RWPE1 (cell line): ENCODE measurements around the gene ZCCHC24.

Source experiments
- CTCF ChIA-PET: fragments of 350-600 bp; sonication (Branson Sonifier 250); formaldehyde crosslinking; extraction: SDS; loops from one replicate; lab custom pipeline; 2021; lab: Yijun Ruan, JAX
- POLR2A ChIA-PET: fragments of 400-600 bp; formaldehyde crosslinking; extraction: SDS; loops from one replicate; lab custom pipeline; 2020; ENCODE audit warnings: antibody characterized with exemption; ENCODE audit not compliant: low non-redundant PET; lab: Yijun Ruan, JAX
- DNase-seq: peaks from one replicate; pipeline ENCODE4 v3.0.0; 2012; ENCODE audit warnings: low spot score
- H3K27ac ChIP-seq: fragments of 450-650 bp; 2 replicates; pipeline ENCODE4 v1.5.1; 2017
- TF ChIP-seq, protein P1 (sequence below): fragments of 450-650 bp; conservative IDR thresholded peaks from 2 replicates; pipeline ENCODE4 v1.5.1; 2017; ENCODE audit warnings: low read depth, mild to moderate bottlenecking

The ZCCHC24 gene

DNA sequence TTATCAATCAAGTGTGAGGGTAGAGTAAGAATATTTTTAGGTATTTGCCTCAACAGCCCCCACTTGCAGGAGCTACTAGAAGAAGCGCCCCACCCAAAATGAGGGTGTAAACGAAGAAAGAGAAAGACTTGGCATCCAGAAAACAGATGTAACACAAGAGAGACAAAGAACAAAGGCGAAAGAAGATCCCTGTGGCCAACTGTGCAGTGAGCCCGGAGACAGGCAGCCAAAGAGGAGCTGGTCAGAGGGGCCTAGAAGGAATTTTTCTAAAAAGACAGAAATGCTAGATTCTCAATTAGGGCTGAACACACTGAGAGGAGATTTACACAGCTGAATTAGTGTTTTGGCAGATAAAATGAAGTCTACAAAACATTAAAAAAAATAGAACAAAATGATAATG, 37.3 kb upstream of the ZCCHC24 start:
- H3K27ac ChIP-seq: no peak overlapping the region
- ChIA-PET POLR2A (no interaction called here), CTCF (interaction anchor here (0.5 kb wide), 1 partner anchor 76 kb away, joined by 5 read pairs; no protein-coding TSS in a partner anchor)
- TF ChIP-seq, protein P1, sequence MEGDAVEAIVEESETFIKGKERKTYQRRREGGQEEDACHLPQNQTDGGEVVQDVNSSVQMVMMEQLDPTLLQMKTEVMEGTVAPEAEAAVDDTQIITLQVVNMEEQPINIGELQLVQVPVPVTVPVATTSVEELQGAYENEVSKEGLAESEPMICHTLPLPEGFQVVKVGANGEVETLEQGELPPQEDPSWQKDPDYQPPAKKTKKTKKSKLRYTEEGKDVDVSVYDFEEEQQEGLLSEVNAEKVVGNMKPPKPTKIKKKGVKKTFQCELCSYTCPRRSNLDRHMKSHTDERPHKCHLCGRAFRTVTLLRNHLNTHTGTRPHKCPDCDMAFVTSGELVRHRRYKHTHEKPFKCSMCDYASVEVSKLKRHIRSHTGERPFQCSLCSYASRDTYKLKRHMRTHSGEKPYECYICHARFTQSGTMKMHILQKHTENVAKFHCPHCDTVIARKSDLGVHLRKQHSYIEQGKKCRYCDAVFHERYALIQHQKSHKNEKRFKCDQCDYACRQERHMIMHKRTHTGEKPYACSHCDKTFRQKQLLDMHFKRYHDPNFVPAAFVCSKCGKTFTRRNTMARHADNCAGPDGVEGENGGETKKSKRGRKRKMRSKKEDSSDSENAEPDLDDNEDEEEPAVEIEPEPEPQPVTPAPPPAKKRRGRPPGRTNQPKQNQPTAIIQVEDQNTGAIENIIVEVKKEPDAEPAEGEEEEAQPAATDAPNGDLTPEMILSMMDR: no peak
- DNase-seq: no peak

DNA sequence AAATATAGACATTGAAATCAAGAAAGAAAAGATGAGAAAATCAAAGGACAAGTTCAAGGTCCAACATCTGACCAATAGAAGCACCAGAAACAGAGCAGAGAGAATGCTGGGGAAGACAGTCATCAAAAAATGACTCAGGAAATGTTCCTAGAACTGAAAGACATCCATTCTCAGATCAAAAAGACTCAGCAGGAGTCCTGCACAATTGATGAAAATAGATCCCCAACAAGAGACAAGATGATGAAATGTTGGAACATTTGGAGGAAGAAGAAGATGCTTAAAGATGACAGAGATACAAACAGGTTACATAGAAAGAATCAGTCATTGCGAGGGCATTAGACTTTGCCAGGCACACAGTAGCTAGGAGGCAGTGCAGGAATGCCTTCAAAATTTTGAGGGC, 36.9 kb upstream of the ZCCHC24 start:
- TF ChIP-seq, protein P1: no peak
- ChIA-PET POLR2A (no interaction called here), CTCF (no interaction called here)
- H3K27ac ChIP-seq: no peak overlapping the region
- DNase-seq: no peak

DNA sequence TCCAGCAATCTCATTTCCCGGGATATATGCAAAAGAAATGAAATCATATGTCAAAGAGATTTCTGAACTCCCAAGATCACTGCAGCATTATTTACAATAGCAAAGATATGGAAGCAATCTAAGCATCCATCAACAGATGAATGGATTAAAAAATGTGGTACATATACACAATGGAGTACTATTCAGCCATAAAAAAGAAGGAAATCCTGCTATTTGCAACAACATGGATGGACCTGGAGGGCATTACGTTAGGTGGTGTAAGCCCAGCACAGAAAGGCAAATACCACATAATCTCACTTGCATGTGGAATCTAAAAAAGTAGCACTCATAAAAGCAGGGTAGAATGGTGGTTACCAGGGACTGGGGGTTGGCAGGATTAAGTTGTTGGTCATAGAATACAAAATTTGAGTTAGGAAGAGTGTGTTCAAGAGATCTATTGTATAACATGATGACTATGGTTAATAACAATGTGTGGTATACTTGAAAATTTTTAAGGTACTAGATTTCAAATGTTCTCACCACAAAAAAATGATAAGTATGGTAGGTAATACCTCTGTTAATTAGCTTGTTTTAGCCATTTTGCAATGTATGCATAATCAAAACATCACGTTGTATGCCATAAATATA, 34.0 kb upstream of the ZCCHC24 start:
- POLR2A ChIA-PET: no interaction called here
- CTCF ChIA-PET: interaction anchor here (1.0 kb wide), 1 partner anchor 105 kb away, joined by 3 read pairs; no protein-coding TSS in a partner anchor
- H3K27ac ChIP-seq: no peak overlapping the region
- no peak for DNase-seq
- TF ChIP-seq, protein P1: no peak

DNA sequence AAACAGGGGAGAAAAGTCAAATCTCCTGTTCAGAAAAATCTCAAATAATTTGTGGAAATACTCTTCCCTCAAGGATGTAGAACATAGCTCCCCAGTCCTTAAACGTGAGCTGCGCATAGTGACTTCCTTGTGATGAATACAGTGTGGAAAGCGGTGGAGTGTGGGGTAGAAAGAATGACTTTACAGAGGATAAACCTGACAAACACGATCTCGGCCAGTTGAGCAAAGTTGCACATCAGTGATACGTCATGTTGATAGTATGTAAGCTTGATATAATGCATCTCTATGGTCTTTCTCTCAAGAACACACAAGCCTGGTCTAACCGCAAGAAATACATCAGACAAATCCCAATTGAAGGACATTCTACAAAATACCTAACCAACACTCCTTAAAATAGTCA, 32.0 kb upstream of the ZCCHC24 start:
- no peak for DNase-seq
- TF ChIP-seq, protein P1: no peak
- ChIA-PET CTCF (interaction anchor here (0.6 to 2.8 kb wide), 3 partner anchors 10 to 726 kb away, joined by 3 to 7 read pairs (median 7); no protein-coding TSS in a partner anchor), POLR2A (no interaction called here)
- H3K27ac ChIP-seq: no peak overlapping the region

DNA sequence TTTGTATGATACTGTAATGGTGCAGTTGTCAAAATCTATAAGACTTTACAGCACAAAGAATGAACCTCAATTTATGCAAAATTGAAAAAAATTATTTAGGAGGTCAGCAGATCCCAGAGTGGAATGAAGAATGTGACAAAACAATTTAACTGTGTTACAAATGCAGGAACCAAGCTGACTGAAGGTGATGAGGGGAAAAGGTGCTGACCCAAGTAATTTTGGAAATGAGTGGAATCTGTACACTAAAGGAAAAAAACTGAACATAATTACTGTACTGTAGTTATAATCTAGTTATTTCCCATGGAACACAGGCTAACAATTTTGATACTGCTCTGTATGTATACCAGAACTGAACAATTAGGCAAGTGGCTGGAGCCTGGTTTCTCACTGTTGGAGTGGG, 31.2 kb upstream of the ZCCHC24 start:
- TF ChIP-seq, protein P1: no peak
- CTCF ChIA-PET: interaction anchor here (0.7 to 2.8 kb wide), 3 partner anchors 9 to 102 kb away, joined by 3 to 7 read pairs (median 4); no protein-coding TSS in a partner anchor
- no peak overlapping the region for H3K27ac ChIP-seq
- POLR2A ChIA-PET: no interaction called here
- DNase-seq: no peak

DNA sequence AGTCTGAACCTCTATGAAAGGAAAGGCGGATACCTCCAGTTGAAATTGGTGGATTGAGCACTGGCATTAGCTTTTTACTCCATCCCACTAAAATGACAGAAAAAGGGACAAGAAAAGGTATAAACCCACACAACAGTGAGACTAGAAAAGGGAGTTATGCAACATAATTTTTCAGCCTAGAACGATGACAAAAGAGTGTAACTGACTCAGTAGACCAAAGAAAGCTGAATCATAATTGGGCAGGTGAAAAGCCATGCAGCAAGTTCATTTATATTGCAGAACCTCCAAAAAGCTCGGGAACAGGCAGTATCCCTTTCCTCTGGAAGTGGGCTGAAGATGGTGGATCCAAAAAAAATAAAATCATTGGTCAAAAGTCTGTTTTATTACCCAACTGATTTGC, 30.5 kb upstream of the ZCCHC24 start:
- ChIA-PET CTCF (interaction anchor here (1.3 to 2.8 kb wide), 2 partner anchors 8 to 101 kb away, joined by 3 to 7 read pairs; no protein-coding TSS in a partner anchor), POLR2A (no interaction called here)
- no peak for DNase-seq
- H3K27ac ChIP-seq: no peak overlapping the region
- TF ChIP-seq, protein P1: no peak
